ENCODE data around the gene OR5A1.
A peak's percentile ranks its signal among the peaks of the same experiment; 100 is the strongest.
"Not testable (repeated sequence)": the region's sequence is repeated elsewhere in the genome, so short reads cannot be mapped to it uniquely, and the experiment has no call there.

The OR5A1 gene

DNA sequence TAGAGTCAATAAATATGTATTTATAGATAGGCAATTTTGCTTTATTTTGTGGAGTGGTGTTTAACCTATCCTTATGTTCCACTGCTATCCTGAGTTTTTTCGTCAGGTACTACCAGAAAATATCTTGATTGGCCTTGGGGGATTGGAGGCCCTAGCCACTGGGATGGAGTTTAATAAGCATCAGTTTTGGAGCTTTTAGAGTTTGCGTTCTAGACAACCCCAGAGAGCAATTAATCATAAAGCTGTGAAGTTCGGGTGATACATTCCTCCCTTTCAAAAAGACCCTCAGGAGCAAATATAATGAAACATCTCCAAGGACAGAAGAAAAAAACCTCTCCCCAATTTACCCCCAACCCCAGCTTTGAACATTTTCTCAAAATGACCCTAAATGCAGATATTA, at the start of gene OR5A1:
TSS of gene OR5A1 (plus strand) at position 301 of the 400 bp plus-strand sequence. CDS start 6,700 bp downstream, outside the sequence.
- DNase-seq (ENCODE audit: low read depth): no peak

GRCh38 chr11:59394186-59394585, 42.1 kb upstream of the OR5A1 start:
- no peak for DNase-seq (ENCODE audit: low read depth)

- DNase-seq (ENCODE audit: low read depth): no peak
Observed at GRCh38 chr11:59400461-59401261, 35.6 kb upstream of the OR5A1 start.

- DNase-seq (ENCODE audit: low read depth): no peak
Observed at GRCh38 chr11:59401262-59401552, 35.1 kb upstream of the OR5A1 start.

- DNase-seq (ENCODE audit: low read depth): no peak
Observed at GRCh38 chr11:59403546-59403945, 32.7 kb upstream of the OR5A1 start.

DNA sequence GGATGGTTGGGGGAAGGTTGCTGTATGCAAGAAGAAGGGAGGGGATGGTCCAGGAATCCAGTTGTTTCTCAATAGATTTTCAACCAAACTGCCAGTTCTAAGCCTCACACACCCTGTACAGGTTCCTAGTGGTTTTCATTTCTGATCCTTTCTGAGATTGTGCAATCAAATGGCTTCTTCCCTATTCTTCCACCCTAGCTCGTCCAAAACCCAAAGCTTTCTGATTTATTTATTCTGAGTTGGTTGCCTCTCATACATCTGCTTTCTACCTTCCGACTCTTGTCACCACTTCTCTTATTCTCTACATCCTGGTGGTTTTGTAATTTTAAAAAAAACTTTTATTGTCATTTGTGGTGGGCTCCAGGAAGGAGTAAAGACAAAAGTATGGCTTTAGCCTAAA, 22.6 kb upstream of the OR5A1 start:
- DNase-seq (ENCODE audit: low read depth): no peak

GRCh38 chr11:59415111-59415510, 21.2 kb upstream of the OR5A1 start:
- DNase-seq (ENCODE audit: low read depth): no peak

DNA sequence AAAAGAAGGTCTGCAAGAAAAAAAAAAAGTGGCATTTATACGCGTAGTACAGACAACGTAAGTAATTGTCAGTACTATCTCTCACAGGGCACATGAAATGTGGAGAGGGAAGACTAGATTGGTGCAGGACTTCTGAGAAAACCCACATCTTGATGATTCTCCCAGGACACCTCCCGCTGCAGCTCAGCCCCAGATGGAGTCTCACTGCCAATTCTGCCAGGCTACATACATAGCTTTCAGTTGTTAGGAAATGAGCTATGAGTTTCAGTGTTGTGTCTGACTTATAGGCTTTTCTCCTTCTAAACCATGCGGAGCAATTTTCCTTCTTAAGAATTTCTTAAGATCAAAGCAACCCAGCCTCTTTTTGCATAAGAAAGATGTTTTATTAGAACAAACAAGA, 19.7 kb upstream of the OR5A1 start:
- no peak for DNase-seq (ENCODE audit: low read depth)

DNA sequence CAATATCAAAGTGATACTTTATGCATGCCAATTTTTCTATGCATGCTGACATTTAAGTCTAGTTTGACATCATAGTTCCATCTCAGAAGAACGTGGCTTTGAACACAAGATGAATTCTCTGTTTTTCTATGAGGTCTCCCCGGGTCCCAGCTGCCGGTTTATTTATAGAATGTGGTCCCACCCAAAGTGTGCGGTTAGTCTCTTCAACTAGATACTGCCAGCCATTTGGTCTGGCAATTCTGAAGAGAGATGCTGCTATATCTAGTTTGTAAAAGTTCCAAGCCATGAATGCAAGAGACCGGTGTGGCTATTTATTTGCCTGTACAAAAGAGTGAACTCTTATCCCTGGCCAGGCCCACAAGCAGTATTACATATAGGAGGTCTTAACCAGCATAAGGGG, 19.2 kb upstream of the OR5A1 start:
- no peak for DNase-seq (ENCODE audit: low read depth)

DNA sequence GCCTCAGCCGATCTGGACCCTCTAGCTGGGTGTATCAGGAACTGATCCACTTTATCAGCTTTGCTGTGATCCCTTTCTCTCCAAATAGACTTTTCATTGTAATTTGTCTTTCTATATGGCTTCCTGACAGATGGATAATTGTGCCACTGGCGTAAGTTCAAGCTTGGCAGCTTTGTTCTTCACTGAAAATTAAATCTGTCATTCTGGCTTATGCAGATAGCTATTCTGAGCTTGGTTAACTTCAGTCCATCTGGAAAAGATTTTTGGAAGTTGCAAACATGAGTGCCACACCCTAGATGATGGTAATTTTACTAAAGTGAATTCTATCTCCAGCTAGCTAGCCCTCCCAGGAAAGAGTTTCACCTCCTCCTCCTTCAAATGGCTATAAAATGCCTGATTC, 18.1 kb upstream of the OR5A1 start:
- no peak for DNase-seq (ENCODE audit: low read depth)

GRCh38 chr11:59423835-59424234, 12.4 kb upstream of the OR5A1 start:
- DNase-seq (ENCODE audit: low read depth): no peak

DNA sequence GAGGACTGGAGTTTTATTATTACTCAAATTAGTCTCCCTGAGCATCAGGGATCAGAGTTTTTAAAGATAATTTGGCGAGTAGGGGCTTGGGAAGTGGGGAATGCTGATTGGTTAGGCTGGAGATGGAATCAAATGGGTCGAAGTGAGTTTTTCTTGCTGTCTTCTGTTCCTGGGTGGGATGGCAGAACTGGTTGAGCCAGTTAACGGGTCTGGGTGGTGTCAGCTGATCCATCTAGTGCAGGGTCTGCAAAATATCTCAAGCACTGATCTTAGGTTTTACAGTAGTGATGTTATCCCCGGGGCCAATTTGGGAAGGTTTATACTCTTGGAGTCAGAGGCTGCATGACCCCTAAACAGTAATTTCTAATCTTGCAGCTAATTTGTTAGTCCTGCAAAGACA, 11.1 kb upstream of the OR5A1 start:
- no peak for DNase-seq (ENCODE audit: low read depth)

GRCh38 chr11:59426361-59427067, 9.8 kb upstream of the OR5A1 start, which contains the start of gene OR5A2:
TSS of gene OR5A2 (minus strand) at chr11:59426413. CDS start at chr11:59422953, 3,460 bp downstream.
- no peak for DNase-seq (ENCODE audit: low read depth)

- DNase-seq (ENCODE audit: low read depth): no peak
Observed at GRCh38 chr11:59427068-59427382, 9.2 kb upstream of the OR5A1 start.

GRCh38 chr11:59429924-59430516, 6.2 kb upstream of the OR5A1 start:
- DNase-seq (ENCODE audit: low read depth): peak; percentile 7

DNA sequence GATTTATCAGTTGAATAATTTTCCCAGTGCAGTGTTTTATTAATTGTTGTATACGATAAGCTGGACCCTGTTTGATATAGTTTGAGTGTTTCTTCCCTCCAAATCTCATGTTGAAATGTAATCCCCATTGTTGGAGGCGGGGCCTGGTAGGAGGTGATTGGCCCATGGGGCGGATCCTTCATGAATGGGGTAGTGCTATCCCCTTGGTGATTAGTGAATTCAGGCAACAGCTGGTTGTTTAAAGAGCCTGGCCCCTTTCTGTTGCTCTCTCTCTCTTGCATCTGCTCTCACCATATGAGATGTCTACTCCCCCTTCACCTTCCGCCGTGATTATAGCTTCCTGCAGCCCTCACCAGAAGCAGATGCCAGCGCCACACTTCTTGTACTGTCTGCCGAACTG, 1.5 kb downstream of the OR5A1 start:
- DNase-seq (ENCODE audit: low read depth): no peak

DNA sequence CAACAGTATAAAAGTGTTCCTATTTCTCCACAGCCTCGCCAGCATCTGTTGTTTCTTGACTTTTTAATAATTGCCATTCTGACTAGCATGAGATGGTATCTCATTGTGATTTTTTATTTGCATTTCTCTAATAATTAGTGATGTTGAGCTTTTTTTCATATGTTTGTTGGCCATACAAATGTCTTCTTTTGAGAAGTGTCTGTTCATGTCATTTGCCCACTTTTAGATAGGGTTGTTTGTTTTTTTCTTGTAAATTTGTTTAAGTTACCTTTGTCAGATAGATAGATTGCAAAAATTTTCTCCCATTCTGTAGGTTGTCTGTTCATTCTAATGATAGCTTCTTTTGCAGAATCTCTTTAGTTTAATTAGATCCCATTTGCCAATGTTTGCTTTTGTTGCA, 9.4 kb downstream of the OR5A1 start:
- DNase-seq (ENCODE audit: low read depth): not testable (repeated sequence)

GRCh38 chr11:59448484-59448883, 12.2 kb downstream of the OR5A1 start:
- DNase-seq (ENCODE audit: low read depth): no peak

GRCh38 chr11:59456661-59457060, 20.4 kb downstream of the OR5A1 start, which contains the start of gene OR4D6:
TSS of gene OR4D6 (plus strand) at chr11:59456961. CDS start at chr11:59456961, 0 bp downstream.
- DNase-seq (ENCODE audit: low read depth): no peak

GRCh38 chr11:59459916-59460315, 23.6 kb downstream of the OR5A1 start:
- DNase-seq (ENCODE audit: low read depth): no peak

- DNase-seq (ENCODE audit: low read depth): no peak
Observed at GRCh38 chr11:59463190-59463641, 26.9 kb downstream of the OR5A1 start.

DNA sequence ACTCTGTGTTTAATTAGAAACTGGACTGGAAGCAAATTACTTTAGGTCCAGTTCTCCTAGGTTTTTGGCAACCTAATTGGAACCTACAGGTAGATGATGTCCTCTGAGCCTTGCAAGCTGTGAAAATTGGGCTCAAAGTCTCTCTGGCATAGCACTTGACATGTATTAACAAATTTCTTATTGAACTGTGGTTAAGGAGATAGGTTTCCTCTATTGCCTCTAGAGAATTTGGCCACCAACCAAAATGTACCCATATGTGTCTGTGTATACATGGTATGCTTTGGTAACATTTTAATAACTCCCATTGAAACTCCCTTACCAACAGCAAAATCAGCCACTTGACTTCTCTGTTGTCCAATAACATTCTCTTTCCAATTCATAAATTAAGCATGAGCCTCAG, 36.7 kb downstream of the OR5A1 start, which contains the start of gene OR4D10:
TSS of gene OR4D10 (plus strand) at position 301 of the 400 bp plus-strand sequence. CDS start 4,115 bp downstream, outside the sequence.
- no peak for DNase-seq (ENCODE audit: low read depth)

DNA sequence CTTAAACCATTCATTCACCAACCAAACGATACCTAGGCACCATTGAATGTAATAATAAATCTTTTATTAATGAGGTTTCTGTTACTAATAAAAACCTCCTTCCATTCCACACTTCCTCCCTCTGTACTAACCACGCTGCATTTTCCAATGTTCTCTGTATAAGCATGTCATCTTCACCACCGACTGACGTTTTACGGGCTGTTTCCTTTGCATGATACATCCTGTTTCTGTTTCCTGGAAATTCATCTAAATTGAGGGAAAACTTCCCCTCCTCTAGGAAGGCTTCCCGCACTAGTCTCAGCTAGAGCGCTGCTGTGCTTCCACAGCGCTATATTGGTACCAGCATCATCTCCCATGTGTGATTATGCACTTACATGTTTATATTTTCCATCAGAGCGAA, 38.9 kb downstream of the OR5A1 start:
- no peak for DNase-seq (ENCODE audit: low read depth)
